H1 (cell line): ENCODE results near the gene TNXB. TPM values are rescaled to one million over a fixed set of nuclear protein-coding genes. Genes with fewer than 3 reads are reported as not detected.

Experiments used
- CTCF ChIA-PET: fragments of 300-600 bp; sonication (Branson Sonifier 250); formaldehyde crosslinking; loops from one replicate; lab custom pipeline; 2021; ENCODE audit not compliant: partially characterized antibody; lab: Charles Lee
- POLR2A ChIA-PET: fragments of 300-600 bp; sonication (Branson Sonifier 250); formaldehyde crosslinking; loops from one replicate; lab custom pipeline; 2021; ENCODE audit warnings: inconsistent platforms; ENCODE audit not compliant: partially characterized antibody; lab: Charles Lee
- DNase-seq, 2 experiments: peaks; one replicate each; pipeline versions ENCODE4 v3.0.0 to v3.0.0-alpha.2; 2010 to 2022; ENCODE audit warnings: low spot score in 2 of 2, low read depth in 1 of 2, mixed read lengths in 1 of 2
- FAIRE-seq: peaks from 2 replicates; lab custom pipeline; 2011; peaks lifted over from hg19 to GRCh38; lab: Jason Lieb, UNC
- H2AFZ ChIP-seq: 2 replicates; pipeline ENCODE4 v1.8.1; 2012; ENCODE audit warnings: low read length, inconsistent platforms
- H2AK5ac ChIP-seq: 2 replicates; pipeline ENCODE4 v1.6.1; 2013; ENCODE audit warnings: low read depth, low read length
- H2BK120ac ChIP-seq: replicated peaks from 2 replicates; pipeline ENCODE3; 2013; ENCODE audit warnings: low read depth, low read length, inconsistent platforms
- H2BK12ac ChIP-seq: 2 replicates; pipeline ENCODE4 v1.6.1; 2013; ENCODE audit warnings: low read depth, low read length
- H2BK15ac ChIP-seq: 2 replicates; pipeline ENCODE4 v1.6.1; 2013; ENCODE audit warnings: low read length
- H2BK20ac ChIP-seq: 2 replicates; pipeline ENCODE4 v1.6.1; 2013; ENCODE audit warnings: low read length
- H2BK5ac ChIP-seq: 2 replicates; pipeline ENCODE4 v1.6.1; 2013; ENCODE audit warnings: low read depth, low read length
- H3K14ac ChIP-seq: 2 replicates; pipeline ENCODE4 v1.6.1; 2013; ENCODE audit warnings: inconsistent platforms; ENCODE audit not compliant: insufficient read length
- H3K18ac ChIP-seq: 2 replicates; pipeline ENCODE4 v1.6.1; 2013; ENCODE audit warnings: low read length; ENCODE audit errors: extremely low read depth
- H3K23ac ChIP-seq: 2 replicates; pipeline ENCODE4 v1.6.1; 2013; ENCODE audit warnings: inconsistent platforms; ENCODE audit not compliant: insufficient read length
- H3K23me2 ChIP-seq: 2 replicates; pipeline ENCODE4 v1.6.1; 2013; ENCODE audit warnings: low read depth, low read length
- H3K27ac ChIP-seq: 2 replicates; pipeline ENCODE4 v1.6.1; 2011; ENCODE audit warnings: low read depth, low read length, inconsistent platforms
- H3K27me3 ChIP-seq, 4 experiments: replicated peaks in 1 of 4; 1 replicate in 1 of 4; 2 replicates in 3 of 4; pipeline versions ENCODE4 v1.6.1 to v1.8.1; 2011 to 2013; ENCODE audit warnings: low read length in 3 of 4, mild to moderate bottlenecking in 3 of 4, inconsistent platforms in 2 of 4, mixed read lengths in 2 of 4, moderate library complexity in 1 of 4; ENCODE audit not compliant: control insufficient read depth in 3 of 4, insufficient read depth in 3 of 4; ENCODE audit errors: extremely low read depth in 1 of 4
- H3K36me3 ChIP-seq, 4 experiments: 2 replicates each; pipeline versions ENCODE4 v1.6.1 to v1.8.1; 2011 to 2013; ENCODE audit warnings: mild to moderate bottlenecking in 4 of 4, low read length in 3 of 4, moderate library complexity in 2 of 4, control low read depth in 1 of 4, inconsistent platforms in 1 of 4; ENCODE audit not compliant: insufficient read depth in 4 of 4, control insufficient read depth in 2 of 4
- H3K4ac ChIP-seq: replicated peaks from 2 replicates; pipeline ENCODE3; 2013; ENCODE audit warnings: low read length, low read depth, mixed read lengths, inconsistent platforms; ENCODE audit not compliant: insufficient read length
- H3K4me1 ChIP-seq, 4 experiments: replicated peaks in 1 of 4; 1 replicate in 1 of 4; 2 replicates in 3 of 4; pipeline versions ENCODE4 v1.6.1 to v1.8.1; 2011 to 2013; ENCODE audit warnings: low read length in 3 of 4, inconsistent platforms in 2 of 4, mixed read lengths in 1 of 4; ENCODE audit not compliant: insufficient read depth in 4 of 4, control insufficient read depth in 3 of 4
- H3K4me2 ChIP-seq, 2 experiments: 2 replicates each; pipeline versions ENCODE4 v1.6.1 to v1.8.1; 2011 to 2013; ENCODE audit warnings: low read depth in 2 of 2, low read length in 2 of 2, control low read depth in 1 of 2, inconsistent platforms in 1 of 2, mild to moderate bottlenecking in 1 of 2; ENCODE audit not compliant: insufficient read depth in 1 of 2
- H3K4me3 ChIP-seq, 4 experiments: fragments of 200-600, 300-600 bp in 1 of 4; sonication (generic), shearing (Covaris generic), sonication (Bioruptor Twin) in 1 of 4; 2 replicates each; pipeline versions ENCODE4 v1.5.1 to v1.8.1; 2011 to 2016; ENCODE audit warnings: low read length in 4 of 4, low read depth in 3 of 4, control low read depth in 2 of 4, inconsistent platforms in 2 of 4, mild to moderate bottlenecking in 2 of 4, mixed read lengths in 1 of 4, moderate library complexity in 1 of 4; ENCODE audit not compliant: insufficient read depth in 2 of 4; ENCODE audit errors: extremely low read depth in 1 of 4
- H3K56ac ChIP-seq: replicated peaks from 2 replicates; pipeline ENCODE3; 2013; ENCODE audit warnings: low read depth, mild to moderate bottlenecking, mixed read lengths, low read length, inconsistent platforms; ENCODE audit not compliant: insufficient read length
- H3K79me1 ChIP-seq: 2 replicates; pipeline ENCODE4 v1.6.1; 2013; ENCODE audit warnings: low read depth, low read length, control low read depth
- H3K79me2 ChIP-seq, 2 experiments: 2 replicates each; pipeline versions ENCODE4 v1.6.1 to v1.8.1; 2012 to 2013; ENCODE audit warnings: low read length in 2 of 2, mild to moderate bottlenecking in 2 of 2, inconsistent platforms in 1 of 2; ENCODE audit not compliant: insufficient read depth in 2 of 2, control insufficient read depth in 1 of 2
- H3K9ac ChIP-seq, 4 experiments: replicated peaks in 1 of 4; 1 replicate in 1 of 4; 2 replicates in 3 of 4; pipeline versions ENCODE4 v1.6.1 to v1.8.1; 2011 to 2013; ENCODE audit warnings: low read depth in 3 of 4, low read length in 3 of 4, control low read depth in 2 of 4, mild to moderate bottlenecking in 2 of 4, moderate library complexity in 2 of 4, inconsistent platforms in 1 of 4; ENCODE audit errors: extremely low read depth in 1 of 4
- H3K9me3 ChIP-seq, 2 experiments: 2 replicates each; pipeline versions ENCODE4 v1.6.1 to v1.8.1; 2012 to 2013; ENCODE audit warnings: mild to moderate bottlenecking in 2 of 2, moderate library complexity in 2 of 2, control low read depth in 1 of 2, inconsistent platforms in 1 of 2, low read depth in 1 of 2, low read length in 1 of 2, mixed read lengths in 1 of 2; ENCODE audit not compliant: insufficient read depth in 2 of 2
- H4K20me1 ChIP-seq, 2 experiments: replicated peaks in 1 of 2; 2 replicates each; pipeline versions ENCODE3 to v1.8.1; 2011 to 2013; ENCODE audit warnings: inconsistent platforms in 2 of 2, low read length in 2 of 2, mild to moderate bottlenecking in 1 of 2; ENCODE audit not compliant: insufficient read depth in 2 of 2, control insufficient read depth in 1 of 2
- H4K5ac ChIP-seq: 2 replicates; pipeline ENCODE4 v1.6.1; 2013; ENCODE audit warnings: low read length, low read depth, mixed read lengths, inconsistent platforms; ENCODE audit not compliant: insufficient read length
- H4K8ac ChIP-seq: 2 replicates; pipeline ENCODE4 v1.8.0; 2013; ENCODE audit warnings: mild to moderate bottlenecking, moderate library complexity, low read length, inconsistent platforms; ENCODE audit not compliant: insufficient read depth; ENCODE audit errors: extremely low read depth
- H4K91ac ChIP-seq: replicated peaks from 2 replicates; pipeline ENCODE3; 2013; ENCODE audit warnings: low read length, mixed read lengths, inconsistent platforms; ENCODE audit not compliant: insufficient read length
- CBX8 ChIP-seq: fragments of 300-800, 300-1000 bp; sonication (generic); IDR thresholded peaks from 2 replicates; pipeline ENCODE4 v1.7.1; 2016; ENCODE audit warnings: low read depth, low read length, borderline replicate concordance
- CTBP2 ChIP-seq: IDR thresholded peaks from 2 replicates; pipeline ENCODE4 v1.7.0; 2011; ENCODE audit warnings: borderline replicate concordance, mild to moderate bottlenecking, moderate library complexity, mixed read lengths, low read length; ENCODE audit not compliant: insufficient read depth, insufficient read length
- CTCF ChIP-seq, 3 experiments: IDR thresholded peaks; 1 replicate in 2 of 3; 2 replicates in 1 of 3; pipeline versions ENCODE4 v1.5.1 to v1.6.1; 2011; ENCODE audit warnings: low read length in 3 of 3, mild to moderate bottlenecking in 3 of 3, inconsistent platforms in 2 of 3, low read depth in 1 of 3, moderate library complexity in 1 of 3; ENCODE audit not compliant: insufficient read depth in 1 of 3; ENCODE audit errors: control extremely low read depth in 1 of 3
- HDAC2 ChIP-seq, 2 experiments: fragments of 300-600 bp in 1 of 2; sonication (generic) in 1 of 2; IDR thresholded peaks; 2 replicates each; pipeline ENCODE4 v1.6.1; 2011 to 2012; ENCODE audit warnings: low read depth in 2 of 2, low read length in 2 of 2, mild to moderate bottlenecking in 2 of 2, moderate library complexity in 2 of 2, borderline replicate concordance in 1 of 2, inconsistent platforms in 1 of 2
- JUN ChIP-seq: IDR thresholded peaks from 2 replicates; pipeline ENCODE4 v1.6.1; 2011; ENCODE audit warnings: low read depth, mild to moderate bottlenecking, improper control_type of control experiment, low read length
- JUND ChIP-seq: IDR thresholded peaks from 2 replicates; pipeline ENCODE4 v1.6.1; 2011; ENCODE audit warnings: mild to moderate bottlenecking, improper control_type of control experiment, low read length
- MAFK ChIP-seq: IDR thresholded peaks from 2 replicates; pipeline ENCODE4 v1.6.1; 2012; ENCODE audit warnings: low read depth, mild to moderate bottlenecking, improper control_type of control experiment, low read length
- POLR2A ChIP-seq, 2 experiments: IDR thresholded peaks; 1 replicate in 1 of 2; 2 replicates in 1 of 2; pipeline ENCODE4 v1.6.1; 2011; ENCODE audit warnings: low read depth in 2 of 2, low read length in 2 of 2, mild to moderate bottlenecking in 2 of 2; ENCODE audit errors: control extremely low read depth in 1 of 2
- RNF2 ChIP-seq: fragments of 200-900, 300-1000 bp; sonication (generic); IDR thresholded peaks from 2 replicates; pipeline ENCODE4 v1.7.1; 2016; ENCODE audit warnings: borderline replicate concordance, low read depth, mild to moderate bottlenecking, antibody characterized with exemption, low read length; ENCODE audit not compliant: poor library complexity, severe bottlenecking; ENCODE audit errors: missing control alignments
- SIN3A ChIP-seq, 2 experiments: IDR thresholded peaks in 1 of 2; conservative IDR thresholded peaks in 1 of 2; 2 replicates each; pipeline ENCODE4 v1.6.1; 2011 to 2012; ENCODE audit warnings: low read length in 2 of 2, improper control_type of control experiment in 1 of 2, low read depth in 1 of 2, mild to moderate bottlenecking in 1 of 2
- TEAD4 ChIP-seq: IDR thresholded peaks from 2 replicates; pipeline ENCODE4 v1.6.1; 2012; ENCODE audit warnings: low read depth, low read length, inconsistent platforms, mixed read lengths
- WGBS, 2 experiments: shearing (Covaris generic) in 1 of 2; methylation state at CpG; one replicate each; pipeline versions ENCODE4 v1.1.6 to v1.1.7; 2013 to 2015; ENCODE audit warnings: low lambda C conversion rate in 2 of 2, mixed read lengths in 2 of 2, inconsistent platforms in 1 of 2, low coverage in 1 of 2, missing lambda C conversion rate in 1 of 2; ENCODE audit not compliant: insufficient replicate concordance in 2 of 2, insufficient coverage in 1 of 2, insufficient read length in 1 of 2; ENCODE audit errors: extremely low coverage in 1 of 2, missing lambda C conversion rate in 1 of 2; 5-methylcytosine and 5-hydroxymethylcytosine counted together
- polyA plus RNA-seq, 7 experiments: library from polyadenylated mRNA; depleted of rRNA in 3 of 7; stranded (reverse) in 5 of 7; unstranded in 2 of 7; fragments of >200 nt in 5 of 7; fragments of 200-250 nt in 2 of 7; gene quantifications; 1 replicate in 5 of 7; 2 replicates in 1 of 7; 4 replicates in 1 of 7; pipeline versions ENCODE4 v1.2.1 to v1.2.3, GENCODE V29; 2011 to 2013; ENCODE audit warnings: missing spikeins in 2 of 7, mixed read lengths in 2 of 7
- total RNA-seq: library from RNA; stranded (reverse); fragmentation: NEBNext Ultra II Directional; extraction: Animal tissue kit (Norgen Biotek cat#: 25700); gene quantifications from 2 replicates; pipeline ENCODE4 v1.2.1, GENCODE V29; 2021

TNXB gene
- total and polyA plus RNA-seq, 2 of the 8 experiments (the other 6 are each of a cell fraction or from before 2014, with no cell fraction given): 3.1 to 4.8 TPM

DNA sequence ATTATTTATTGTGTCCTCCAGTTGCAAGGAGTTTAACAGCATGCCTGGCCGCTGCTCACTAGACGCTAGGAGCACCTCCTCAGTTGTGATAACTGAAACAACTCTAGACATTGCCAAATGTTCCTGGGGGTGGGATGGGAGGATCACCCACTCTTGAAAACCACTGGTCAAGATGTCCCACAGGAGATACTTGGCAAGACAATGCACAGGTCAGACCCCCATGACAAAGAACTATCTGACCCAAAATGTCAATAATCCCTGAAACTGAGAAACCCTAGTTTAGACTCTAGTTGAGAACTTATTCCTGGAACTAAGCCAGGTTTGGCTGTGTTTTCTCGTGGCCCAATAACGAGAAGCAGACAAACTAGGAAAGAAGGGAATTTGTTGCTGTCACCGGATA lies 30.5 kb upstream of the TNXB start:
- H3K27me3 ChIP-seq: no peaks in the 10 kb centered on the region
- H2AK5ac ChIP-seq: no peak overlapping the region
- DNase-seq: no peak
- CTCF ChIA-PET: interaction anchor here (0.6 to 1.2 kb wide), 4 partner anchors 13 to 929 kb away, joined by 3 to 6 read pairs (median 4); no protein-coding TSS in a partner anchor
- FAIRE-seq: no peak
- no peak overlapping the region for H4K5ac ChIP-seq
- H2BK12ac ChIP-seq: no peak overlapping the region
- H2BK15ac ChIP-seq: no peak overlapping the region
- H2BK5ac ChIP-seq: no peak overlapping the region
- H3K79me2 ChIP-seq: no peaks in the 10 kb centered on the region
- no peak overlapping the region for H3K14ac ChIP-seq
- no peak overlapping the region for H3K4me2 ChIP-seq
- 92% methylated on average over 5 of the region's 5 CpGs; no CpG with 5 or more reads in 1 of the 2 experiments for WGBS, 2 experiments
- no peak overlapping the region for H4K8ac ChIP-seq
- no peak overlapping the region for H3K27ac ChIP-seq
- H3K4ac ChIP-seq: no peak overlapping the region
- no peaks in the 10 kb centered on the region for H3K9me3 ChIP-seq
- H3K18ac ChIP-seq: no peak overlapping the region
- no peak overlapping the region for H4K91ac ChIP-seq
- H3K4me3 ChIP-seq: no peak overlapping the region
- no peak overlapping the region for H3K23ac ChIP-seq
- no peaks in the 10 kb centered on the region for H3K4me1 ChIP-seq
- H3K9ac ChIP-seq: no peak overlapping the region
- no peak overlapping the region for H2BK20ac ChIP-seq
- H2BK120ac ChIP-seq: no peak overlapping the region
- H3K23me2 ChIP-seq: no peaks in the 10 kb centered on the region
- H3K56ac ChIP-seq: no peak overlapping the region
- H3K79me1 ChIP-seq: no peaks in the 10 kb centered on the region
- no peak overlapping the region for H2AFZ ChIP-seq
- H3K36me3 ChIP-seq: no peaks in the 10 kb centered on the region
- no peaks in the 10 kb centered on the region for H4K20me1 ChIP-seq
- POLR2A ChIA-PET: interaction anchor here (1.1 kb wide), 1 partner anchor 10 kb away, joined by 4 read pairs; the partner anchor contains the start of gene FKBPL
- no peak for TF ChIP-seq JUN
- TF ChIP-seq SIN3A (conservative IDR thresholded peaks at IDR 0.05 in 1 of 2, IDR thresholded peaks at IDR 0.05 in 1 of 2; ENCODE audit: low read depth in 1 of 2, low read length in 2 of 2): no peak
- no peak for TF ChIP-seq CTBP2
- TF ChIP-seq TEAD4: no peak
- no peak for TF ChIP-seq RNF2
- no peak for TF ChIP-seq HDAC2 (IDR thresholded peaks at IDR 0.05; ENCODE audit: borderline replicate concordance in 1 of 2, low read depth in 2 of 2, low read length in 2 of 2)
- no peak for TF ChIP-seq POLR2A (IDR thresholded peaks at IDR 0.05; ENCODE audit: control extremely low read depth in 1 of 2, low read depth in 2 of 2, low read length in 2 of 2)
- no peak for TF ChIP-seq CTCF (IDR thresholded peaks at IDR 0.05; ENCODE audit: control extremely low read depth in 1 of 3, insufficient read depth in 1 of 3, low read depth in 1 of 3, low read length in 3 of 3)
- no peak for TF ChIP-seq CBX8
- TF ChIP-seq JUND: no peak
- TF ChIP-seq MAFK: no peak
